Activated CD8-positive, alpha-beta T cell treated with anti-CD3 and anti-CD28 coated beads for 36 hours (primary cell): ENCODE data around the gene RASGRP3. TPM values are rescaled to one million over a fixed set of nuclear protein-coding genes. Genes with fewer than 3 reads are reported as not detected.

Experiments used
- ATAC-seq: fragments of 200-7000 bp; cut with Tn5 transposase; one replicate; pipeline ENCODE4 v1.10.0; 2021; ENCODE audit warnings: mild to moderate bottlenecking, moderate library complexity
- CTCF ChIA-PET: fragments of 350-600 bp; sonication (Branson Sonifier 250); formaldehyde crosslinking; loops from one replicate; lab custom pipeline; 2021; ENCODE audit warnings: antibody characterized with exemption; lab: Charles Lee
- POLR2A ChIA-PET: fragments of 350-600 bp; sonication (Branson Sonifier 250); formaldehyde crosslinking; loops from one replicate; lab custom pipeline; 2021; ENCODE audit warnings: antibody characterized with exemption; lab: Charles Lee
- DNase-seq: peaks from one replicate; pipeline ENCODE4 v3.0.0-alpha.2; 2020
- H3K27ac Mint-ChIP-seq: one replicate; pipeline ENCODE4 v1.8.0; 2021; ENCODE audit warnings: mild to moderate bottlenecking, mixed read lengths
- H3K27me3 Mint-ChIP-seq: one replicate; pipeline ENCODE4 v1.8.0; 2021; ENCODE audit warnings: mixed read lengths
- H3K36me3 Mint-ChIP-seq: one replicate; pipeline ENCODE4 v1.8.0; 2021; ENCODE audit warnings: low read depth, mixed read lengths
- H3K4me1 Mint-ChIP-seq: one replicate; pipeline ENCODE4 v1.8.0; 2021; ENCODE audit warnings: low read depth, mixed read lengths
- H3K4me3 Mint-ChIP-seq: one replicate; pipeline ENCODE4 v1.8.0; 2021; ENCODE audit warnings: mild to moderate bottlenecking, moderate library complexity, mixed read lengths
- H3K9me3 Mint-ChIP-seq: one replicate; pipeline ENCODE4 v1.8.0; 2021; ENCODE audit warnings: mixed read lengths
- intact Hi-C: fragments of 100-400 bp; cut with micrococcal nuclease; formaldehyde crosslinking; loops from one replicate; pipeline ENCODE4 v1.10.0; 2022
- total RNA-seq, 2 experiments: library from RNA; stranded (reverse); gene quantifications; one replicate each; pipeline ENCODE4 v1.2.3, GENCODE V29; 2021
- TF ChIP-seq, protein P1 (sequence below): fragments of 200-600 bp; IDR thresholded peaks from one replicate; pipeline ENCODE4 v1.8.0; 2022; ENCODE audit warnings: antibody characterized with exemption, mild to moderate bottlenecking

The RASGRP3 gene
- total RNA-seq, 2 experiments from 2014 or later: 0.98 to 1.6 TPM

DNA sequence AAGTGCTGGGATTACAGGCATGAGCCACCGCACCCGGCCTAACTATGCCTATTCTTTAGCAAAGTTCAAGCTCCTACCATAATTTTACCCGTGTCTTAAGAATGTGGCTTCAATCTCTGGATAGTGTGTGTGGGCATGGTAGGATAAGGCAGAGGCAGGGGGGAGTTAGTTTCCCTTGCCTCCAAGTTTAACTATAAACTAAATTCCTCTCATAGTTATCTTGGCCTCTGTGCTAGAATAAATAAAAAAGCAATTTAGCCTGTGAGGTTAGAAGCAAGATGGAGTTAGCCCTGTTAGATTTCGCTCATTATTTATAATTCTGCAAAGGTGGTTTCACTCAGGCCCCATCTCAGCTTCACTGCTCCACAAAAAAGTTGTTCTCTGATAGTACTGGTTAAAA is 129.7 kb downstream of the RASGRP3 start:
- ATAC-seq: no peak
- intact Hi-C loops: no loop called here
- H3K27ac Mint-ChIP-seq: no peak overlapping the region
- no peaks in the 10 kb centered on the region for H3K4me1 Mint-ChIP-seq
- H3K4me3 Mint-ChIP-seq: no peak overlapping the region
- no peak for DNase-seq
- ChIA-PET CTCF (no interaction called here), POLR2A (no interaction called here)
- H3K27me3 Mint-ChIP-seq: no peaks in the 10 kb centered on the region
- TF ChIP-seq, protein P1, sequence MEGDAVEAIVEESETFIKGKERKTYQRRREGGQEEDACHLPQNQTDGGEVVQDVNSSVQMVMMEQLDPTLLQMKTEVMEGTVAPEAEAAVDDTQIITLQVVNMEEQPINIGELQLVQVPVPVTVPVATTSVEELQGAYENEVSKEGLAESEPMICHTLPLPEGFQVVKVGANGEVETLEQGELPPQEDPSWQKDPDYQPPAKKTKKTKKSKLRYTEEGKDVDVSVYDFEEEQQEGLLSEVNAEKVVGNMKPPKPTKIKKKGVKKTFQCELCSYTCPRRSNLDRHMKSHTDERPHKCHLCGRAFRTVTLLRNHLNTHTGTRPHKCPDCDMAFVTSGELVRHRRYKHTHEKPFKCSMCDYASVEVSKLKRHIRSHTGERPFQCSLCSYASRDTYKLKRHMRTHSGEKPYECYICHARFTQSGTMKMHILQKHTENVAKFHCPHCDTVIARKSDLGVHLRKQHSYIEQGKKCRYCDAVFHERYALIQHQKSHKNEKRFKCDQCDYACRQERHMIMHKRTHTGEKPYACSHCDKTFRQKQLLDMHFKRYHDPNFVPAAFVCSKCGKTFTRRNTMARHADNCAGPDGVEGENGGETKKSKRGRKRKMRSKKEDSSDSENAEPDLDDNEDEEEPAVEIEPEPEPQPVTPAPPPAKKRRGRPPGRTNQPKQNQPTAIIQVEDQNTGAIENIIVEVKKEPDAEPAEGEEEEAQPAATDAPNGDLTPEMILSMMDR: no peak
- peaks cover 2% of the 10 kb centered on the region for H3K36me3 Mint-ChIP-seq
- no peaks in the 10 kb centered on the region for H3K9me3 Mint-ChIP-seq

DNA sequence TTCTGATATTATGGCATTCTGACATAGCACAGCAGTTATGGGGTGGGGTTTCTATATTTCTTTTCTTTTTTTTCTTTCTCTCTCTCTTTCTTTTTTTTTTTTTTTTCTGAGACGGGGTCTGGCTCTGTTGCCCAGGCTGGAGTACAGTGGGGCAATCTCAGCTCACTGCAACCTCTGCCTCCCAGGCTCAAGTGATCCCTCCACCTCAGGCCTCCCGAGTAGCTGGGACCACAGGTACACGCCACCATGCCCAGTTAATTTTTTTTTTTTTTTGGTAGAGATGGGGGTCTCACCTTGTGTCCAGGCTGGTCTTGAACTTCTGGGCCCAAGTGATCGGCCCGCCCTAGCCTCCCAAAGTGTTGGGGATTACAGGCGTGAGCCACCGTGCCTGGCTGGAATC is 130.2 kb downstream of the RASGRP3 start:
- ATAC-seq (no peak), DNase-seq (no peak)
- ChIA-PET POLR2A (no interaction called here), CTCF (no interaction called here)
- Mint-ChIP-seq H3K27ac (no peak overlapping the region), H3K4me3 (no peak overlapping the region), H3K9me3 (no peaks in the 10 kb centered on the region), H3K36me3 (peaks cover 5% of the 10 kb centered on the region), H3K4me1 (no peaks in the 10 kb centered on the region), H3K27me3 (no peaks in the 10 kb centered on the region)
- intact Hi-C loops: no loop called here
- TF ChIP-seq, protein P1: no peak

DNA sequence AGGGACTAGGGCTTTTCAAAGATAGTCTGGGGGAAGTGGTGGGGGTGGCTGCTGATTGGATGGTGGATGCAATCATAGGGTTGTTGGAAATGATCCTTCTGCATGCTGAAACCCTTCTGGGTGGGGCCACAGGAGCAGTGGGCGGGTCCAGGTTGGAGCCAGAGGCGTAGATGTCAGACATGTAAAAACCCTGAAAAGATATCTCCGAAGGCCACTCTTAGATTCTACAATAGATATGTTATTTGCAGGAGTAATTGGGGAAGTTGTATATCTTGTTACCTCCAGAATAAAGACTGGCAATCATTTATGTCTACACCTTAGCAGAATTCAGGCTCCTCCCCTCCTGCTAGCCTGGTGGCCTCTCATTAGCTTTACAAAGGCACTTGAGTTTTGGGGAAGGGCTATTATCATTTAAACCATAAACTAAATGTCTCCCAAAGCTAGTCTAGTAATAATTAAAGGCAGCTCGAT is 130.8 kb downstream of the RASGRP3 start:
- Mint-ChIP-seq H3K9me3 (no peaks in the 10 kb centered on the region), H3K27ac (no peak overlapping the region), H3K4me1 (no peaks in the 10 kb centered on the region), H3K27me3 (no peaks in the 10 kb centered on the region), H3K4me3 (no peak overlapping the region), H3K36me3 (peaks cover 5% of the 10 kb centered on the region)
- TF ChIP-seq, protein P1: no peak
- CTCF ChIA-PET: no interaction called here
- ATAC-seq: no peak
- POLR2A ChIA-PET: no interaction called here
- intact Hi-C loops: no loop called here
- no peak for DNase-seq

DNA sequence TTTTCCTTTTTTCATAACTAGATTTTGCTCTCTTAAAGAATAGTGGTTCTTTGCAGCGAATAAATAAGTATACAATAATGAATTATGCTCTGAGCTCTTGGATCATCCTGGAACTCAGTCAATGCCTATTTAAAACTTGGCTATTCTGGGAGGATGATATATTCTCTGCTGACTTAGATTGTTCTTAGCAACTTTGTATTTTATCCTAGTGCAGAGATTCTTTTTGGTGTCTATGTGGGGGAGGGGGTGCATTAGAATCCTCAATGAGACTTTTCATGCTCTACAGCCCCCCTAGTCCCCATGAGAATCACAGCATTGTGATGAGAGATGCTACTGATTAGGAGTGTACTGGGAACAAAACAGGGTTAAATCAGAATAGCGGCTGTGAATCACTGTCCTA is 131.5 kb downstream of the RASGRP3 start:
- intact Hi-C loops: no loop called here
- ChIA-PET POLR2A (no interaction called here), CTCF (no interaction called here)
- Mint-ChIP-seq H3K9me3 (no peaks in the 10 kb centered on the region), H3K4me3 (no peak overlapping the region), H3K4me1 (no peaks in the 10 kb centered on the region), H3K36me3 (peaks cover 5% of the 10 kb centered on the region), H3K27me3 (no peaks in the 10 kb centered on the region), H3K27ac (no peak overlapping the region)
- TF ChIP-seq, protein P1: no peak
- no peak for ATAC-seq
- DNase-seq: no peak

DNA sequence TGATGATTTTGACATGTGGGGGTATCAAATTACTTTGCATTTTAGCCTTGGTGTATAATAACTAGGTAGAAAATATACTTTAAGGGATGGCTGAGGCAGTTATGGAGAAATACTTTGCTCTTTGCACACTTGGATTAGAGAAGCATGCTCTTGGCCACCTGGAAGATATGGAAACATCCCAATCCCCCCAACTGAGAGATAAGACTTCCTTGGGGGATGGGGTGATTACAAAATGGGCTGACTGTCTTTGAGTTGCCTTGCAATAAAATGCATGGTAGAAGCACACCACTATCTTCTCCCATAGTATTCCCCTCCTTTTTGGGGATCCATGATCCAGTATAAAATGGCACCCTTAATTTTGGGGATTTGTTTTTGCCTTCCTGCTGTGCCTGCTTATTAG is 137.7 kb downstream of the RASGRP3 start:
- Mint-ChIP-seq H3K9me3 (peaks cover 11% of the 10 kb centered on the region), H3K27me3 (no peaks in the 10 kb centered on the region), H3K36me3 (peaks cover 10% of the 10 kb centered on the region), H3K27ac (no peak overlapping the region), H3K4me1 (no peaks in the 10 kb centered on the region), H3K4me3 (no peak overlapping the region)
- CTCF ChIA-PET: interaction anchor here (1.4 to 1.6 kb wide), 2 partner anchors 15 to 138 kb away, joined by 3 to 4 read pairs; partner anchors contain the start of gene FAM98A
- TF ChIP-seq, protein P1: no peak
- intact Hi-C loops: no loop called here
- POLR2A ChIA-PET: no interaction called here
- DNase-seq (no peak), ATAC-seq (no peak)

Other genes starting within 250 kb of the RASGRP3 start
- 10 to 100 TPM; 52.3 to 63.0 TPM for gene FAM98A, start 122.7 kb downstream of the RASGRP3 start, total RNA-seq